ENCODE data around the gene ERBB4. TPM values are rescaled to one million over a fixed set of nuclear protein-coding genes. Genes with fewer than 3 reads are reported as not detected.

The ERBB4 gene
- total RNA-seq, 4 donors from 2014 or later, result 0.16 to 12.7 (median 0.27) TPM; not detected in 1

GRCh38 chr2:212540341-212540740 is 1.7 kb upstream of the ERBB4 start:
- Histone ChIP-seq H3K36me3 (no peaks in the 10 kb centered on the region), H3K27ac (no peak overlapping the region), H3K9me3 (no peaks in the 10 kb centered on the region), H3K27me3 (peaks cover 55% of the 10 kb centered on the region), H3K4me1 (peaks cover 2 to 28% (median 25%) of the 10 kb centered on the region in 4 donors), H3K4me3 (no peak overlapping the region)
- in situ Hi-C loops (cut with MboI; ENCODE audit: low pct_ligation_motif_present in 1 of 4, low pct_unique_long_range_greater_than_20kb in 1 of 4, low sequenced_read_pairs in 3 of 4), result no loop called here
- WGBS, 2 donors (ENCODE audit: low coverage in 1 of 2), result 54 to 64% methylated on average over 4 of the region's 4 CpGs
- DNase-seq, result no peak
- intact Hi-C loops (cut with DNase I; ENCODE audit: low total_unique reads), result no loop called here
- TF ChIP-seq CTCF (IDR thresholded peaks at IDR 0.05) (no peak), EP300 (IDR thresholded peaks at IDR 0.05; ENCODE audit: low read depth) (no peak), POLR2AphosphoS5 (IDR thresholded peaks at IDR 0.05) (no peak), POLR2A (IDR thresholded peaks at IDR 0.05) (no peak)

- Histone ChIP-seq H3K27ac (no peak overlapping the region), H3K4me1 (peaks cover 2 to 28% (median 25%) of the 10 kb centered on the region in 4 donors), H3K27me3 (peaks cover 65% of the 10 kb centered on the region), H3K36me3 (no peaks in the 10 kb centered on the region), H3K4me3 (peak overlapping the region; percentile 4 to 55 (median 42)), H3K9me3 (no peaks in the 10 kb centered on the region)
- TF ChIP-seq POLR2AphosphoS5 (IDR thresholded peaks at IDR 0.05), result no peak
- TF ChIP-seq EP300 (IDR thresholded peaks at IDR 0.05; ENCODE audit: low read depth), result no peak
- no peak for TF ChIP-seq CTCF (IDR thresholded peaks at IDR 0.05)
- TF ChIP-seq POLR2A (IDR thresholded peaks at IDR 0.05), result no peak
- 30 to 50% methylated on average over 9 to 30 of the region's 30 CpGs for WGBS, 2 donors (ENCODE audit: low coverage in 1 of 2)
- in situ Hi-C loops (cut with MboI; ENCODE audit: low pct_ligation_motif_present in 1 of 4, low pct_unique_long_range_greater_than_20kb in 1 of 4, low sequenced_read_pairs in 3 of 4) (no loop called here), intact Hi-C loops (cut with DNase I; ENCODE audit: low total_unique reads) (no loop called here)
- no peak for DNase-seq
Observed at GRCh38 chr2:212539072-212539880, 674 bp upstream of the ERBB4 start.

GRCh38 chr2:212537726-212538304 is 787 bp downstream of the ERBB4 start:
- WGBS, 2 donors (ENCODE audit: low coverage in 1 of 2), result 1% methylated on average over 44 of the region's 44 CpGs; no CpG with 5 or more reads in 1 of the 2 donors
- no peak for DNase-seq
- Histone ChIP-seq H3K27ac (no peak overlapping the region), H3K4me3 (peak overlapping the region; percentile 21 to 55 (median 42)), H3K36me3 (no peaks in the 10 kb centered on the region), H3K9me3 (no peaks in the 10 kb centered on the region), H3K4me1 (peaks cover 2 to 28% (median 25%) of the 10 kb centered on the region in 4 donors), H3K27me3 (peaks cover 70% of the 10 kb centered on the region)
- intact Hi-C loops (cut with DNase I; ENCODE audit: low total_unique reads), result no loop called here
- TF ChIP-seq CTCF (IDR thresholded peaks at IDR 0.05) (no peak), POLR2AphosphoS5 (IDR thresholded peaks at IDR 0.05) (no peak), POLR2A (IDR thresholded peaks at IDR 0.05) (no peak), EP300 (IDR thresholded peaks at IDR 0.05; ENCODE audit: low read depth) (no peak)
- in situ Hi-C loops (cut with MboI; ENCODE audit: low pct_ligation_motif_present in 1 of 4, low pct_unique_long_range_greater_than_20kb in 1 of 4, low sequenced_read_pairs in 3 of 4), result no loop called here

GRCh38 chr2:212536817-212537725 is 1.5 kb downstream of the ERBB4 start:
- in situ Hi-C loops (cut with MboI; ENCODE audit: low pct_ligation_motif_present in 1 of 4, low pct_unique_long_range_greater_than_20kb in 1 of 4, low sequenced_read_pairs in 3 of 4) (no loop called here), intact Hi-C loops (cut with DNase I; ENCODE audit: low total_unique reads) (no loop called here)
- no peak for TF ChIP-seq POLR2AphosphoS5 (IDR thresholded peaks at IDR 0.05)
- TF ChIP-seq POLR2A (IDR thresholded peaks at IDR 0.05), result no peak
- TF ChIP-seq EP300 (IDR thresholded peaks at IDR 0.05; ENCODE audit: low read depth), result no peak
- no peak for TF ChIP-seq CTCF (IDR thresholded peaks at IDR 0.05)
- H3K4me3 ChIP-seq, result peak overlapping the region; percentile 12 to 55 (median 42)
- no peaks in the 10 kb centered on the region for H3K9me3 ChIP-seq
- peaks cover 70% of the 10 kb centered on the region for H3K27me3 ChIP-seq
- peaks cover 2 to 28% (median 25%) of the 10 kb centered on the region in 4 donors for H3K4me1 ChIP-seq
- no peak overlapping the region for H3K27ac ChIP-seq
- no peak for DNase-seq
- no peaks in the 10 kb centered on the region for H3K36me3 ChIP-seq
- WGBS, 2 donors (ENCODE audit: low coverage in 1 of 2), result 5 to 10% methylated on average over 10 to 56 of the region's 56 CpGs

Data from transverse colon (tissue), 4 donors.